ENCODE data around the gene PLXDC1. TPM values are rescaled to one million over a fixed set of nuclear protein-coding genes. Genes with fewer than 3 reads are reported as not detected.

PLXDC1 gene
- total and polyA plus RNA-seq, 2 of the 13 experiments (the other 11 are each of a cell fraction or from before 2014, with no cell fraction given), result not detected

DNA sequence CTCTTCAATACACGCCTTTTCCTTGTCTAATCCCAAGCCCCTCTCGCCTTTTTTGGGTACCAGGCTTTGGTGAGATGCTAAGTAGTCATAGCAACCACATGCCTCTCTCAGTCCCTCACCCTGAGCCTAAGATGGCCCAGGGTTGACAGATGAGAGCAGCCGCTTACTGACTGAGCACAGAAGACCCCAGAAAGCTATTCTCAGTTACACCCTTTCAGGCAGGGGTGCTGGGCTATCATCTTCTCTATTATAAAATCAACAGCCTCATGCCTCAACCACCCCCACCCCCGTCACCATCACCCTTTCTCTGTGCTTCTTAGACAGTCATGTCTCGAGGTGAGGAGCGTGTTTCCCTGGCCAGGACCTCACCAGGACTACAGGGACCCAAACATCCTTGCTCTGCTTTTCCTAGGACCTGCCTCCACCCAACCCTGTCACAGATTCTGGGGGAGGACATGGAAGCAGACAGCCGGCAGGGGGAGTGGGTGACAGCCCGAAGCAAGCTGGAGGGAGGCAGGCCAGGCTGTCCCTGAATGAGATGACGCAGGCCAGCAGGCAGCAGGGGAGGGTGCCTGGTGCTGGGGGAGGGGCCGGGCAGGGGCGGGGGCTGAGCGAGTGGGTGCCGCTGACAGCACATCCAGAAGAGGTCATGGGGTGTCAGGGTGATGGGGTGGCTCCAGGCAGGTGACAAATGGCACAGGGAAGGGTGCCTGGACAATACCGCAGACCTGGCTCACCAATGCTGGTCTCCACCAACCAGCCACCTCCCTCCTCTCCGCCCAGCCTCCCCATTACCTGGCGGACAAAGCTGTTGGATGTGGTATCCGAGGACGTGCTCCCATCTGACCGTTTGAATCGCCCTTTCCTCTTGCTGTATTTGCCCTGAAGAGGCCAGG, 42.9 kb upstream of the PLXDC1 start (continued):
- TF ChIP-seq, protein P1, sequence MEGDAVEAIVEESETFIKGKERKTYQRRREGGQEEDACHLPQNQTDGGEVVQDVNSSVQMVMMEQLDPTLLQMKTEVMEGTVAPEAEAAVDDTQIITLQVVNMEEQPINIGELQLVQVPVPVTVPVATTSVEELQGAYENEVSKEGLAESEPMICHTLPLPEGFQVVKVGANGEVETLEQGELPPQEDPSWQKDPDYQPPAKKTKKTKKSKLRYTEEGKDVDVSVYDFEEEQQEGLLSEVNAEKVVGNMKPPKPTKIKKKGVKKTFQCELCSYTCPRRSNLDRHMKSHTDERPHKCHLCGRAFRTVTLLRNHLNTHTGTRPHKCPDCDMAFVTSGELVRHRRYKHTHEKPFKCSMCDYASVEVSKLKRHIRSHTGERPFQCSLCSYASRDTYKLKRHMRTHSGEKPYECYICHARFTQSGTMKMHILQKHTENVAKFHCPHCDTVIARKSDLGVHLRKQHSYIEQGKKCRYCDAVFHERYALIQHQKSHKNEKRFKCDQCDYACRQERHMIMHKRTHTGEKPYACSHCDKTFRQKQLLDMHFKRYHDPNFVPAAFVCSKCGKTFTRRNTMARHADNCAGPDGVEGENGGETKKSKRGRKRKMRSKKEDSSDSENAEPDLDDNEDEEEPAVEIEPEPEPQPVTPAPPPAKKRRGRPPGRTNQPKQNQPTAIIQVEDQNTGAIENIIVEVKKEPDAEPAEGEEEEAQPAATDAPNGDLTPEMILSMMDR (CRISPR knock-in tag; IDR thresholded peaks at IDR 0.05), result peak; percentile 69
- TF ChIP-seq ZNF891 (CRISPR knock-in tag; IDR thresholded peaks at IDR 0.05) (no peak), KDM4B (CRISPR knock-in tag; IDR thresholded peaks at IDR 0.05) (0 out of 2 replicates have a peak, but pooled peaks have one; percentile 22), CENPT (CRISPR knock-in tag; IDR thresholded peaks at IDR 0.05; ENCODE audit: low read depth) (0 out of 2 replicates have a peak, but pooled peaks have one; percentile 27), KDM2A (CRISPR knock-in tag; IDR thresholded peaks at IDR 0.05; ENCODE audit: borderline replicate concordance, low read depth) (0 out of 2 replicates have a peak, but pooled peaks have one; percentile 30), SMC3 (IDR thresholded peaks at IDR 0.05; ENCODE audit: low read length) (0 out of 2 replicates have a peak, but pooled peaks have one; percentile 25), KDM5B (CRISPR knock-in tag; IDR thresholded peaks at IDR 0.05; ENCODE audit: borderline replicate concordance) (0 out of 2 replicates have a peak, but pooled peaks have one; percentile 21), RORA (CRISPR knock-in tag; IDR thresholded peaks at IDR 0.05) (no peak), TGIF2 (CRISPR knock-in tag; IDR thresholded peaks at IDR 0.05) (peak; percentile 83; the same call in 1 of the 2 replicates), MAZ (IDR thresholded peaks at IDR 0.05; ENCODE audit: borderline replicate concordance, low read depth, low read length) (no peak), MAZ (CRISPR knock-in tag; IDR thresholded peaks at IDR 0.05; ENCODE audit: low read depth) (peak; percentile 59; the same call in 1 of the 2 replicates), RAD21 (CRISPR knock-in tag; IDR thresholded peaks at IDR 0.05) (peak; percentile 69), STAG1 (CRISPR knock-in tag; IDR thresholded peaks at IDR 0.05) (peak; percentile 42), ISX (CRISPR knock-in tag; conservative IDR thresholded peaks at IDR 0.05) (no peak), FOSL2 (CRISPR knock-in tag; IDR thresholded peaks at IDR 0.05) (peak; percentile 54), MXI1 (IDR thresholded peaks at IDR 0.05; ENCODE audit: borderline replicate concordance, low read depth, low read length) (peak; percentile 77; the same call in 2 of the 3 replicates), ZNF557 (CRISPR knock-in tag; IDR thresholded peaks at IDR 0.05) (no peak)
- TF ChIP-seq, protein P2, sequence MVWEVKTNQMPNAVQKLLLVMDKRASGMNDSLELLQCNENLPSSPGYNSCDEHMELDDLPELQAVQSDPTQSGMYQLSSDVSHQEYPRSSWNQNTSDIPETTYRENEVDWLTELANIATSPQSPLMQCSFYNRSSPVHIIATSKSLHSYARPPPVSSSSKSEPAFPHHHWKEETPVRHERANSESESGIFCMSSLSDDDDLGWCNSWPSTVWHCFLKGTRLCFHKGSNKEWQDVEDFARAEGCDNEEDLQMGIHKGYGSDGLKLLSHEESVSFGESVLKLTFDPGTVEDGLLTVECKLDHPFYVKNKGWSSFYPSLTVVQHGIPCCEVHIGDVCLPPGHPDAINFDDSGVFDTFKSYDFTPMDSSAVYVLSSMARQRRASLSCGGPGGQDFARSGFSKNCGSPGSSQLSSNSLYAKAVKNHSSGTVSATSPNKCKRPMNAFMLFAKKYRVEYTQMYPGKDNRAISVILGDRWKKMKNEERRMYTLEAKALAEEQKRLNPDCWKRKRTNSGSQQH (CRISPR knock-in tag; IDR thresholded peaks at IDR 0.05; ENCODE audit: low read depth), result 0 out of 2 replicates have a peak, but pooled peaks have one; percentile 53
- TF ChIP-seq, protein P3, sequence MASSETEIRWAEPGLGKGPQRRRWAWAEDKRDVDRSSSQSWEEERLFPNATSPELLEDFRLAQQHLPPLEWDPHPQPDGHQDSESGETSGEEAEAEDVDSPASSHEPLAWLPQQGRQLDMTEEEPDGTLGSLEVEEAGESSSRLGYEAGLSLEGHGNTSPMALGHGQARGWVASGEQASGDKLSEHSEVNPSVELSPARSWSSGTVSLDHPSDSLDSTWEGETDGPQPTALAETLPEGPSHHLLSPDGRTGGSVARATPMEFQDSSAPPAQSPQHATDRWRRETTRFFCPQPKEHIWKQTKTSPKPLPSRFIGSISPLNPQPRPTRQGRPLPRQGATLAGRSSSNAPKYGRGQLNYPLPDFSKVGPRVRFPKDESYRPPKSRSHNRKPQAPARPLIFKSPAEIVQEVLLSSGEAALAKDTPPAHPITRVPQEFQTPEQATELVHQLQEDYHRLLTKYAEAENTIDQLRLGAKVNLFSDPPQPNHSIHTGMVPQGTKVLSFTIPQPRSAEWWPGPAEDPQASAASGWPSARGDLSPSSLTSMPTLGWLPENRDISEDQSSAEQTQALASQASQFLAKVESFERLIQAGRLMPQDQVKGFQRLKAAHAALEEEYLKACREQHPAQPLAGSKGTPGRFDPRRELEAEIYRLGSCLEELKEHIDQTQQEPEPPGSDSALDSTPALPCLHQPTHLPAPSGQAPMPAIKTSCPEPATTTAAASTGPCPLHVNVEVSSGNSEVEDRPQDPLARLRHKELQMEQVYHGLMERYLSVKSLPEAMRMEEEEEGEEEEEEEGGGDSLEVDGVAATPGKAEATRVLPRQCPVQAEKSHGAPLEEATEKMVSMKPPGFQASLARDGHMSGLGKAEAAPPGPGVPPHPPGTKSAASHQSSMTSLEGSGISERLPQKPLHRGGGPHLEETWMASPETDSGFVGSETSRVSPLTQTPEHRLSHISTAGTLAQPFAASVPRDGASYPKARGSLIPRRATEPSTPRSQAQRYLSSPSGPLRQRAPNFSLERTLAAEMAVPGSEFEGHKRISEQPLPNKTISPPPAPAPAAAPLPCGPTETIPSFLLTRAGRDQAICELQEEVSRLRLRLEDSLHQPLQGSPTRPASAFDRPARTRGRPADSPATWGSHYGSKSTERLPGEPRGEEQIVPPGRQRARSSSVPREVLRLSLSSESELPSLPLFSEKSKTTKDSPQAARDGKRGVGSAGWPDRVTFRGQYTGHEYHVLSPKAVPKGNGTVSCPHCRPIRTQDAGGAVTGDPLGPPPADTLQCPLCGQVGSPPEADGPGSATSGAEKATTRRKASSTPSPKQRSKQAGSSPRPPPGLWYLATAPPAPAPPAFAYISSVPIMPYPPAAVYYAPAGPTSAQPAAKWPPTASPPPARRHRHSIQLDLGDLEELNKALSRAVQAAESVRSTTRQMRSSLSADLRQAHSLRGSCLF (CRISPR knock-in tag; IDR thresholded peaks at IDR 0.05; ENCODE audit: borderline replicate concordance), result no peak
- TF ChIP-seq, protein P4, sequence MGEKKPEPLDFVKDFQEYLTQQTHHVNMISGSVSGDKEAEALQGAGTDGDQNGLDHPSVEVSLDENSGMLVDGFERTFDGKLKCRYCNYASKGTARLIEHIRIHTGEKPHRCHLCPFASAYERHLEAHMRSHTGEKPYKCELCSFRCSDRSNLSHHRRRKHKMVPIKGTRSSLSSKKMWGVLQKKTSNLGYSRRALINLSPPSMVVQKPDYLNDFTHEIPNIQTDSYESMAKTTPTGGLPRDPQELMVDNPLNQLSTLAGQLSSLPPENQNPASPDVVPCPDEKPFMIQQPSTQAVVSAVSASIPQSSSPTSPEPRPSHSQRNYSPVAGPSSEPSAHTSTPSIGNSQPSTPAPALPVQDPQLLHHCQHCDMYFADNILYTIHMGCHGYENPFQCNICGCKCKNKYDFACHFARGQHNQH (CRISPR knock-in tag; IDR thresholded peaks at IDR 0.05), result peak; percentile 47; the same call in 1 of the 2 replicates
